ENCODE data around the gene ZNF213.
A peak's percentile ranks its signal among the peaks of the same experiment; 100 is the strongest.

Gene ZNF213

GRCh38 chr16:3134338-3135125 lies at the start of gene ZNF213:
ZNF213 (plus strand) TSS chr16:3135029; CDS start chr16:3137281, 2,252 bp downstream.
- peak; percentile 97 for DNase-seq

GRCh38 chr16:3085868-3086595 lies 48.8 kb upstream of the ZNF213 start:
- DNase-seq = no peak

GRCh38 chr16:3086596-3087242 lies 48.1 kb upstream of the ZNF213 start:
- DNase-seq = no peak

- DNase-seq = no peak
Measured at GRCh38 chr16:3087243-3088235, 47.3 kb upstream of the ZNF213 start.

- no peak for DNase-seq
Measured at GRCh38 chr16:3088450-3088849, 46.4 kb upstream of the ZNF213 start.

GRCh38 chr16:3088925-3089716 lies 45.7 kb upstream of the ZNF213 start:
- no peak for DNase-seq

- DNase-seq = no peak
Measured at GRCh38 chr16:3089717-3090592, 44.9 kb upstream of the ZNF213 start.

GRCh38 chr16:3091551-3091950 lies 43.3 kb upstream of the ZNF213 start:
- DNase-seq = no peak

- DNase-seq = no peak
Measured at GRCh38 chr16:3092501-3092941, 42.3 kb upstream of the ZNF213 start.

GRCh38 chr16:3094289-3095027 lies 40.4 kb upstream of the ZNF213 start:
- DNase-seq = no peak

- no peak for DNase-seq
Measured at GRCh38 chr16:3095869-3096268, 39.0 kb upstream of the ZNF213 start.

GRCh38 chr16:3096362-3096761 lies 38.5 kb upstream of the ZNF213 start:
- no peak for DNase-seq

- no peak for DNase-seq
Measured at GRCh38 chr16:3097266-3097665, 37.6 kb upstream of the ZNF213 start.

- DNase-seq = no peak
Measured at GRCh38 chr16:3098459-3099394, 36.1 kb upstream of the ZNF213 start, which contains the start of gene ZSCAN10. ZSCAN10 (minus strand) TSS chr16:3099294; CDS start chr16:3092937, 6,357 bp downstream.

- no peak for DNase-seq
Measured at GRCh38 chr16:3099395-3099731, 35.5 kb upstream of the ZNF213 start.

GRCh38 chr16:3099732-3100499 lies 34.9 kb upstream of the ZNF213 start:
- DNase-seq = peak; percentile 67

- DNase-seq = no peak
Measured at GRCh38 chr16:3101018-3101840, 33.6 kb upstream of the ZNF213 start.

All from midbrain (tissue), 1 donor.